Ishikawa (cell line): ENCODE data around the gene MATN1.

Experiments used
- RAD21 ChIP-seq: IDR thresholded peaks from 2 replicates; pipeline ENCODE4 v1.6.1; 2012; ENCODE audit warnings: low read depth
- TAF1 ChIP-seq: IDR thresholded peaks from 2 replicates; pipeline ENCODE4 v1.6.1; 2012; ENCODE audit warnings: low read depth, mild to moderate bottlenecking
- YY1 ChIP-seq: IDR thresholded peaks from 2 replicates; pipeline ENCODE4 v1.6.1; 2012; ENCODE audit warnings: low read depth

GRCh38 chr1:30758121-30758688 is 34.8 kb upstream of the MATN1 start:
- TF ChIP-seq YY1 (no peak), TAF1 (no peak), RAD21 (no peak)
